IMR-90 (cell line): ENCODE measurements around the gene TCF25. TPM values are rescaled to one million over a fixed set of nuclear protein-coding genes. Genes with fewer than 3 reads are reported as not detected.

ENCODE experiments used
- ATAC-seq: fragments of 200-7000 bp; cut with Tn5 transposase; 2 replicates; pipeline ENCODE4 v1.9.1; 2020; ENCODE audit warnings: low read depth, mild to moderate bottlenecking, moderate library complexity
- BruUV-seq: library from RNA; stranded (reverse); fragments of 400-500 nt; replicated peaks from 2 replicates; lab custom pipeline; 2021; lab: Mats Ljungman, UMichigan
- CTCF ChIA-PET: fragments of 300-600 bp; formaldehyde crosslinking; extraction: SDS; loops from one replicate; lab custom pipeline; 2021; ENCODE audit warnings: antibody characterized with exemption; lab: Yijun Ruan, JAX
- POLR2A ChIA-PET: fragments of 300-600 bp; sonication (Branson Sonifier 250); formaldehyde crosslinking; loops from one replicate; lab custom pipeline; 2022; ENCODE audit warnings: antibody characterized with exemption; ENCODE audit not compliant: unreplicated experiment; lab: Charles Lee
- DNase-seq: peaks from one replicate; pipeline ENCODE4 v3.0.0; 2013
- H2AFZ ChIP-seq: replicated peaks from 2 replicates; pipeline ENCODE3; 2013; ENCODE audit warnings: low read length, mild to moderate bottlenecking; ENCODE audit not compliant: poor library complexity
- H2AK5ac ChIP-seq: 2 replicates; pipeline ENCODE4 v1.6.1; 2013; ENCODE audit warnings: low read depth, low read length, inconsistent platforms
- H2AK9ac ChIP-seq: replicated peaks from 2 replicates; pipeline ENCODE3; 2013; ENCODE audit warnings: mild to moderate bottlenecking, low read depth, low read length, moderate library complexity; ENCODE audit not compliant: poor library complexity
- H2BK120ac ChIP-seq: 2 replicates; pipeline ENCODE4 v1.6.1; 2013; ENCODE audit warnings: low read depth, low read length, inconsistent platforms
- H2BK15ac ChIP-seq: 3 replicates; pipeline ENCODE4 v1.6.1; 2013; ENCODE audit warnings: low read depth, low read length, inconsistent platforms
- H2BK20ac ChIP-seq: 2 replicates; pipeline ENCODE4 v1.6.1; 2013; ENCODE audit warnings: low read depth, mild to moderate bottlenecking, inconsistent platforms, low read length, moderate library complexity
- H2BK5ac ChIP-seq: 2 replicates; pipeline ENCODE4 v1.6.1; 2013; ENCODE audit warnings: mild to moderate bottlenecking, low read depth, low read length, inconsistent platforms; ENCODE audit not compliant: poor library complexity, severe bottlenecking
- H3K14ac ChIP-seq: replicated peaks from 2 replicates; pipeline ENCODE4 v1.6.1; 2013; ENCODE audit warnings: low read depth, low read length, inconsistent platforms
- H3K18ac ChIP-seq: 2 replicates; pipeline ENCODE4 v1.6.1; 2013; ENCODE audit warnings: low read depth, low read length, control low read depth
- H3K23ac ChIP-seq: 2 replicates; pipeline ENCODE4 v1.6.1; 2013; ENCODE audit warnings: low read depth, low read length, inconsistent platforms
- H3K27ac ChIP-seq: 2 replicates; pipeline ENCODE4 v1.5.1; 2013; ENCODE audit warnings: mild to moderate bottlenecking, control low read depth, low read length; ENCODE audit not compliant: insufficient read depth
- H3K27me3 ChIP-seq: 2 replicates; pipeline ENCODE4 v1.6.1; 2013; ENCODE audit warnings: low read length; ENCODE audit not compliant: control insufficient read depth, insufficient read depth
- H3K36me3 ChIP-seq: 2 replicates; pipeline ENCODE4 v1.6.1; 2013; ENCODE audit warnings: low read length, mixed read lengths; ENCODE audit not compliant: control insufficient read depth, insufficient read depth
- H3K4ac ChIP-seq: 2 replicates; pipeline ENCODE4 v1.6.1; 2013; ENCODE audit warnings: low read depth, low read length, inconsistent platforms
- H3K4me1 ChIP-seq: 2 replicates; pipeline ENCODE4 v1.6.1; 2013; ENCODE audit warnings: low read length, mixed read lengths; ENCODE audit not compliant: control insufficient read depth, insufficient read depth
- H3K4me2 ChIP-seq: 2 replicates; pipeline ENCODE4 v1.6.1; 2013; ENCODE audit warnings: low read depth, mild to moderate bottlenecking, control low read depth, low read length, moderate library complexity
- H3K4me3 ChIP-seq: 2 replicates; pipeline ENCODE4 v1.5.1; 2013; ENCODE audit warnings: low read depth, mild to moderate bottlenecking, control low read depth, low read length, moderate library complexity; ENCODE audit not compliant: insufficient read depth
- H3K56ac ChIP-seq: 2 replicates; pipeline ENCODE4 v1.6.1; 2013; ENCODE audit warnings: low read length, inconsistent platforms; ENCODE audit not compliant: insufficient read depth; ENCODE audit errors: extremely low read depth
- H3K79me1 ChIP-seq, 2 experiments: 2 replicates each; pipeline ENCODE4 v1.6.1; 2013; ENCODE audit warnings: low read length in 2 of 2, inconsistent platforms in 1 of 2, low read depth in 1 of 2
- H3K9ac ChIP-seq: 2 replicates; pipeline ENCODE4 v1.6.1; 2013; ENCODE audit warnings: low read depth, low read length, control low read depth
- H3K9me1 ChIP-seq: 2 replicates; pipeline ENCODE4 v1.6.1; 2013; ENCODE audit warnings: low read length, inconsistent platforms; ENCODE audit not compliant: insufficient read depth
- H3K9me3 ChIP-seq: 2 replicates; pipeline ENCODE4 v1.6.1; 2013; ENCODE audit warnings: low read length; ENCODE audit not compliant: control insufficient read depth, insufficient read depth
- H4K20me1 ChIP-seq: 2 replicates; pipeline ENCODE4 v1.6.1; 2013; ENCODE audit warnings: low read length, inconsistent platforms; ENCODE audit not compliant: insufficient read depth
- H4K5ac ChIP-seq: 2 replicates; pipeline ENCODE4 v1.6.1; 2013; ENCODE audit warnings: mild to moderate bottlenecking, low read depth, low read length, control low read depth
- H4K8ac ChIP-seq, 2 experiments: 2 replicates each; pipeline ENCODE4 v1.6.1; 2013; ENCODE audit warnings: low read depth in 2 of 2, low read length in 2 of 2, control low read depth in 1 of 2, inconsistent platforms in 1 of 2
- H4K91ac ChIP-seq: 2 replicates; pipeline ENCODE4 v1.6.1; 2013; ENCODE audit warnings: low read depth, low read length, inconsistent platforms; ENCODE audit not compliant: insufficient read depth
- BHLHE40 ChIP-seq: fragments of 150-350 bp; IDR thresholded peaks from 2 replicates; pipeline ENCODE4 v1.6.1; 2016; ENCODE audit warnings: mild to moderate bottlenecking, low read depth, low read length
- CEBPB ChIP-seq: IDR thresholded peaks from 2 replicates; pipeline ENCODE4 v1.6.1; 2012; ENCODE audit warnings: low read depth, low read length, improper control_type of control experiment
- CHD1 ChIP-seq: IDR thresholded peaks from 2 replicates; pipeline ENCODE4 v1.6.1; 2012; ENCODE audit warnings: low read depth, low read length, improper control_type of control experiment
- ELK1 ChIP-seq: fragments of 150-350 bp; IDR thresholded peaks from 2 replicates; pipeline ENCODE4 v1.6.1; 2016; ENCODE audit warnings: low read depth, mild to moderate bottlenecking, low read length, moderate library complexity, borderline replicate concordance
- FOS ChIP-seq: fragments of 150-350 bp; IDR thresholded peaks from 2 replicates; pipeline ENCODE4 v1.6.1; 2016; ENCODE audit warnings: low read depth, low read length
- MAFK ChIP-seq: IDR thresholded peaks from 2 replicates; pipeline ENCODE4 v1.6.1; 2012; ENCODE audit warnings: low read depth, low read length, improper control_type of control experiment
- MAZ ChIP-seq: IDR thresholded peaks from 2 replicates; pipeline ENCODE4 v1.6.1; 2012; ENCODE audit warnings: low read depth, mild to moderate bottlenecking, low read length, improper control_type of control experiment, moderate library complexity, borderline replicate concordance
- MXI1 ChIP-seq: IDR thresholded peaks from 2 replicates; pipeline ENCODE4 v1.6.1; 2012; ENCODE audit warnings: low read depth, mild to moderate bottlenecking, low read length, moderate library complexity, borderline replicate concordance
- NFE2L2 ChIP-seq: fragments of 150-350 bp; IDR thresholded peaks from 2 replicates; pipeline ENCODE4 v1.6.1; 2016; ENCODE audit warnings: low read depth, mild to moderate bottlenecking, low read length
- POLR2A ChIP-seq: IDR thresholded peaks from 2 replicates; pipeline ENCODE4 v1.6.1; 2012; ENCODE audit warnings: mild to moderate bottlenecking, low read depth, low read length
- RAD21 ChIP-seq: IDR thresholded peaks from 2 replicates; pipeline ENCODE4 v1.6.1; 2012; ENCODE audit warnings: low read length, improper control_type of control experiment
- RCOR1 ChIP-seq: IDR thresholded peaks from 2 replicates; pipeline ENCODE4 v1.6.1; 2012; ENCODE audit warnings: mild to moderate bottlenecking, low read length, improper control_type of control experiment; ENCODE audit not compliant: insufficient replicate concordance
- RFX5 ChIP-seq: IDR thresholded peaks from 2 replicates; pipeline ENCODE4 v1.8.0; 2012; ENCODE audit warnings: low read depth, mild to moderate bottlenecking, low read length, moderate library complexity
- SMC3 ChIP-seq: fragments of 150-350 bp; IDR thresholded peaks from 2 replicates; pipeline ENCODE4 v1.6.1; 2016; ENCODE audit warnings: low read depth, mild to moderate bottlenecking, antibody characterized with exemption, low read length, moderate library complexity
- WGBS, 2 experiments: methylation state at CpG; one replicate each; pipeline versions ENCODE4 v1.1.5 to v1.1.7; 2013; ENCODE audit warnings: missing lambda C conversion rate in 2 of 2; ENCODE audit not compliant: insufficient read length in 1 of 2; ENCODE audit errors: extremely low coverage in 2 of 2; 5-methylcytosine and 5-hydroxymethylcytosine counted together
- dilution Hi-C: fragments of 300-500 bp; cut with HindIII; formaldehyde crosslinking; loops from one replicate; pipeline ENCODE4 v1.14.3; 2018; ENCODE audit warnings: low sequenced_read_pairs; ENCODE audit not compliant: unreplicated experiment
- in situ Hi-C: fragments of 300-500 bp; cut with MboI; formaldehyde crosslinking; loops from 3 replicates; pipeline ENCODE4 v1.14.3; 2019; ENCODE audit warnings: low sequenced_read_pairs, inconsistent platforms, mixed read lengths
- intact Hi-C: fragments of 100-400 bp; cut with micrococcal nuclease; formaldehyde crosslinking; loops from 2 replicates; pipeline ENCODE4 v1.10.0; 2022
- polyA plus RNA-seq, 3 experiments: library from polyadenylated mRNA; depleted of rRNA; stranded (reverse); fragments of >200 nt; gene quantifications; 2 replicates each; pipeline ENCODE4 v1.2.3, GENCODE V29; 2012; ENCODE audit warnings: low replicate concordance in 1 of 3
- total RNA-seq: library from RNA; depleted of rRNA; stranded (reverse); fragments of >200 nt; gene quantifications from 2 replicates; pipeline ENCODE4 v1.2.3, GENCODE V29; 2012
- TF ChIP-seq, protein P1 (sequence below): conservative IDR thresholded peaks from 2 replicates; pipeline ENCODE4 v1.5.1; 2012; ENCODE audit warnings: mild to moderate bottlenecking, low read depth, low read length, improper control_type of control experiment
- TF ChIP-seq, protein P2 (sequence below): fragments of 150-350 bp; IDR thresholded peaks from 2 replicates; pipeline ENCODE4 v1.6.1; 2017; ENCODE audit warnings: mild to moderate bottlenecking, antibody characterized with exemption, low read length, low read depth

Gene TCF25
- total and polyA plus RNA-seq, 2 of the 4 experiments (the other 2 are of a cell fraction): 127 to 184 TPM

- no peak overlapping the region for H2BK15ac ChIP-seq
- H3K56ac ChIP-seq: no peak overlapping the region
- ChIA-PET CTCF (no interaction called here), POLR2A (no interaction called here)
- in situ Hi-C loops (no loop called here), dilution Hi-C loops (no loop called here), intact Hi-C loops (no loop called here)
- no peak overlapping the region for H3K27ac ChIP-seq
- peaks cover 4% of the 10 kb centered on the region; the same call in 1 of the 2 replicates for H3K9me1 ChIP-seq
- no peak overlapping the region for H2BK20ac ChIP-seq
- no peak overlapping the region for H4K5ac ChIP-seq
- H4K91ac ChIP-seq: no peak overlapping the region
- H3K23ac ChIP-seq: no peak overlapping the region
- BruUV-seq: no TSS peak
- no peak overlapping the region for H4K8ac ChIP-seq
- H3K9ac ChIP-seq: no peak overlapping the region
- H3K14ac ChIP-seq: no peak overlapping the region
- H3K18ac ChIP-seq: no peak overlapping the region
- peaks cover 9% of the 10 kb centered on the region for H3K4me1 ChIP-seq
- H3K36me3 ChIP-seq: peaks cover 15% of the 10 kb centered on the region
- TF ChIP-seq, protein P1, sequence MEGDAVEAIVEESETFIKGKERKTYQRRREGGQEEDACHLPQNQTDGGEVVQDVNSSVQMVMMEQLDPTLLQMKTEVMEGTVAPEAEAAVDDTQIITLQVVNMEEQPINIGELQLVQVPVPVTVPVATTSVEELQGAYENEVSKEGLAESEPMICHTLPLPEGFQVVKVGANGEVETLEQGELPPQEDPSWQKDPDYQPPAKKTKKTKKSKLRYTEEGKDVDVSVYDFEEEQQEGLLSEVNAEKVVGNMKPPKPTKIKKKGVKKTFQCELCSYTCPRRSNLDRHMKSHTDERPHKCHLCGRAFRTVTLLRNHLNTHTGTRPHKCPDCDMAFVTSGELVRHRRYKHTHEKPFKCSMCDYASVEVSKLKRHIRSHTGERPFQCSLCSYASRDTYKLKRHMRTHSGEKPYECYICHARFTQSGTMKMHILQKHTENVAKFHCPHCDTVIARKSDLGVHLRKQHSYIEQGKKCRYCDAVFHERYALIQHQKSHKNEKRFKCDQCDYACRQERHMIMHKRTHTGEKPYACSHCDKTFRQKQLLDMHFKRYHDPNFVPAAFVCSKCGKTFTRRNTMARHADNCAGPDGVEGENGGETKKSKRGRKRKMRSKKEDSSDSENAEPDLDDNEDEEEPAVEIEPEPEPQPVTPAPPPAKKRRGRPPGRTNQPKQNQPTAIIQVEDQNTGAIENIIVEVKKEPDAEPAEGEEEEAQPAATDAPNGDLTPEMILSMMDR: no peak
- TF ChIP-seq POLR2A (no peak), CHD1 (no peak), BHLHE40 (no peak), CEBPB (no peak), MAZ (no peak), NFE2L2 (no peak), SMC3 (no peak), FOS (no peak), RCOR1 (no peak), RFX5 (no peak), RAD21 (no peak), ELK1 (no peak), MAFK (no peak), MXI1 (no peak)
- TF ChIP-seq, protein P2, sequence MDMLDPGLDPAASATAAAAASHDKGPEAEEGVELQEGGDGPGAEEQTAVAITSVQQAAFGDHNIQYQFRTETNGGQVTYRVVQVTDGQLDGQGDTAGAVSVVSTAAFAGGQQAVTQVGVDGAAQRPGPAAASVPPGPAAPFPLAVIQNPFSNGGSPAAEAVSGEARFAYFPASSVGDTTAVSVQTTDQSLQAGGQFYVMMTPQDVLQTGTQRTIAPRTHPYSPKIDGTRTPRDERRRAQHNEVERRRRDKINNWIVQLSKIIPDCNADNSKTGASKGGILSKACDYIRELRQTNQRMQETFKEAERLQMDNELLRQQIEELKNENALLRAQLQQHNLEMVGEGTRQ: no peak
- no peak overlapping the region for H2AK5ac ChIP-seq
- H4K20me1 ChIP-seq: peaks cover 29% of the 10 kb centered on the region
- H2BK120ac ChIP-seq: no peak overlapping the region
- no peak overlapping the region for H2AFZ ChIP-seq
- peaks cover 9 to 39% of the 10 kb centered on the region in 2 experiments for H3K79me1 ChIP-seq
- H3K4me2 ChIP-seq: no peak overlapping the region
- no peak for ATAC-seq
- no peak overlapping the region for H3K4me3 ChIP-seq
- peaks cover 5% of the 10 kb centered on the region for H3K9me3 ChIP-seq
- H3K4ac ChIP-seq: no peak overlapping the region
- DNase-seq: no peak
- H3K27me3 ChIP-seq: no peaks in the 10 kb centered on the region
- no peak overlapping the region for H2BK5ac ChIP-seq
- no peak overlapping the region for H2AK9ac ChIP-seq
- no CpG with 5 or more reads among the region's 9 CpGs for WGBS, 2 experiments
Observed at GRCh38 chr16:89871895-89872294, 1.5 kb upstream of the TCF25 start.
